ENCODE data around the gene TMCC1.

- no peak for TF ChIP-seq JUND (IDR thresholded peaks at IDR 0.05)
- no peak for TF ChIP-seq USF2 (IDR thresholded peaks at IDR 0.05; ENCODE audit: borderline replicate concordance, low read depth, low read length)
- TF ChIP-seq, protein P1, sequence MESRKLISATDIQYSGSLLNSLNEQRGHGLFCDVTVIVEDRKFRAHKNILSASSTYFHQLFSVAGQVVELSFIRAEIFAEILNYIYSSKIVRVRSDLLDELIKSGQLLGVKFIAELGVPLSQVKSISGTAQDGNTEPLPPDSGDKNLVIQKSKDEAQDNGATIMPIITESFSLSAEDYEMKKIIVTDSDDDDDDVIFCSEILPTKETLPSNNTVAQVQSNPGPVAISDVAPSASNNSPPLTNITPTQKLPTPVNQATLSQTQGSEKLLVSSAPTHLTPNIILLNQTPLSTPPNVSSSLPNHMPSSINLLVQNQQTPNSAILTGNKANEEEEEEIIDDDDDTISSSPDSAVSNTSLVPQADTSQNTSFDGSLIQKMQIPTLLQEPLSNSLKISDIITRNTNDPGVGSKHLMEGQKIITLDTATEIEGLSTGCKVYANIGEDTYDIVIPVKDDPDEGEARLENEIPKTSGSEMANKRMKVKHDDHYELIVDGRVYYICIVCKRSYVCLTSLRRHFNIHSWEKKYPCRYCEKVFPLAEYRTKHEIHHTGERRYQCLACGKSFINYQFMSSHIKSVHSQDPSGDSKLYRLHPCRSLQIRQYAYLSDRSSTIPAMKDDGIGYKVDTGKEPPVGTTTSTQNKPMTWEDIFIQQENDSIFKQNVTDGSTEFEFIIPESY (IDR thresholded peaks at IDR 0.05; ENCODE audit: borderline replicate concordance, low read depth) = no peak
- no peak for TF ChIP-seq TAF1 (IDR thresholded peaks at IDR 0.05; ENCODE audit: borderline replicate concordance, low read depth, low read length)
- TF ChIP-seq, protein P2, sequence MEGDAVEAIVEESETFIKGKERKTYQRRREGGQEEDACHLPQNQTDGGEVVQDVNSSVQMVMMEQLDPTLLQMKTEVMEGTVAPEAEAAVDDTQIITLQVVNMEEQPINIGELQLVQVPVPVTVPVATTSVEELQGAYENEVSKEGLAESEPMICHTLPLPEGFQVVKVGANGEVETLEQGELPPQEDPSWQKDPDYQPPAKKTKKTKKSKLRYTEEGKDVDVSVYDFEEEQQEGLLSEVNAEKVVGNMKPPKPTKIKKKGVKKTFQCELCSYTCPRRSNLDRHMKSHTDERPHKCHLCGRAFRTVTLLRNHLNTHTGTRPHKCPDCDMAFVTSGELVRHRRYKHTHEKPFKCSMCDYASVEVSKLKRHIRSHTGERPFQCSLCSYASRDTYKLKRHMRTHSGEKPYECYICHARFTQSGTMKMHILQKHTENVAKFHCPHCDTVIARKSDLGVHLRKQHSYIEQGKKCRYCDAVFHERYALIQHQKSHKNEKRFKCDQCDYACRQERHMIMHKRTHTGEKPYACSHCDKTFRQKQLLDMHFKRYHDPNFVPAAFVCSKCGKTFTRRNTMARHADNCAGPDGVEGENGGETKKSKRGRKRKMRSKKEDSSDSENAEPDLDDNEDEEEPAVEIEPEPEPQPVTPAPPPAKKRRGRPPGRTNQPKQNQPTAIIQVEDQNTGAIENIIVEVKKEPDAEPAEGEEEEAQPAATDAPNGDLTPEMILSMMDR (IDR thresholded peaks at IDR 0.05) = no peak
- TF ChIP-seq POLR2AphosphoS5 (IDR thresholded peaks at IDR 0.05; ENCODE audit: low read depth, low read length) = no peak
- TF ChIP-seq, protein P3, sequence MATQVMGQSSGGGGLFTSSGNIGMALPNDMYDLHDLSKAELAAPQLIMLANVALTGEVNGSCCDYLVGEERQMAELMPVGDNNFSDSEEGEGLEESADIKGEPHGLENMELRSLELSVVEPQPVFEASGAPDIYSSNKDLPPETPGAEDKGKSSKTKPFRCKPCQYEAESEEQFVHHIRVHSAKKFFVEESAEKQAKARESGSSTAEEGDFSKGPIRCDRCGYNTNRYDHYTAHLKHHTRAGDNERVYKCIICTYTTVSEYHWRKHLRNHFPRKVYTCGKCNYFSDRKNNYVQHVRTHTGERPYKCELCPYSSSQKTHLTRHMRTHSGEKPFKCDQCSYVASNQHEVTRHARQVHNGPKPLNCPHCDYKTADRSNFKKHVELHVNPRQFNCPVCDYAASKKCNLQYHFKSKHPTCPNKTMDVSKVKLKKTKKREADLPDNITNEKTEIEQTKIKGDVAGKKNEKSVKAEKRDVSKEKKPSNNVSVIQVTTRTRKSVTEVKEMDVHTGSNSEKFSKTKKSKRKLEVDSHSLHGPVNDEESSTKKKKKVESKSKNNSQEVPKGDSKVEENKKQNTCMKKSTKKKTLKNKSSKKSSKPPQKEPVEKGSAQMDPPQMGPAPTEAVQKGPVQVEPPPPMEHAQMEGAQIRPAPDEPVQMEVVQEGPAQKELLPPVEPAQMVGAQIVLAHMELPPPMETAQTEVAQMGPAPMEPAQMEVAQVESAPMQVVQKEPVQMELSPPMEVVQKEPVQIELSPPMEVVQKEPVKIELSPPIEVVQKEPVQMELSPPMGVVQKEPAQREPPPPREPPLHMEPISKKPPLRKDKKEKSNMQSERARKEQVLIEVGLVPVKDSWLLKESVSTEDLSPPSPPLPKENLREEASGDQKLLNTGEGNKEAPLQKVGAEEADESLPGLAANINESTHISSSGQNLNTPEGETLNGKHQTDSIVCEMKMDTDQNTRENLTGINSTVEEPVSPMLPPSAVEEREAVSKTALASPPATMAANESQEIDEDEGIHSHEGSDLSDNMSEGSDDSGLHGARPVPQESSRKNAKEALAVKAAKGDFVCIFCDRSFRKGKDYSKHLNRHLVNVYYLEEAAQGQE (IDR thresholded peaks at IDR 0.05; ENCODE audit: low read depth, low read length) = no peak
- no peak for TF ChIP-seq ELF1 (IDR thresholded peaks at IDR 0.05)
- TF ChIP-seq RXRA (IDR thresholded peaks at IDR 0.05; ENCODE audit: borderline replicate concordance, low read depth) = no peak
- TF ChIP-seq RFX5 (IDR thresholded peaks at IDR 0.05; ENCODE audit: low read length) = no peak
These were observed 219.4 kb downstream of the TMCC1 start for GRCh38 chr3:129673897-129674797.
